K562 (cell line): Measurements from ENCODE around the gene PHKG1. TPM values are rescaled to one million over a fixed set of nuclear protein-coding genes. Genes with fewer than 3 reads are reported as not detected.
A peak's percentile ranks its signal among the peaks of the same experiment; 100 is the strongest.
"Not testable (repeated sequence)": the region's sequence is repeated elsewhere in the genome, so short reads cannot be mapped to it uniquely, and the experiment has no call there.

Experiments
- ATAC-seq: fragments of 200-7000 bp; cut with Tn5 transposase; 3 replicates; pipeline ENCODE4 v1.9.1; 2020; ENCODE audit warnings: moderate library complexity
- BruUV-seq: library from RNA; stranded (reverse); fragments of 400-500 nt; replicated peaks from 2 replicates; lab custom pipeline; 2021; lab: Mats Ljungman, UMichigan
- CTCF ChIA-PET: fragments of 300-600 bp; formaldehyde crosslinking; extraction: SDS; loops from one replicate; lab custom pipeline; 2021; ENCODE audit warnings: low intra/inter-chr PET ratio; lab: Yijun Ruan, JAX
- POLR2A ChIA-PET: fragments of 300-600, 350-650 bp; sonication (Branson Sonifier 250); formaldehyde crosslinking; extraction: SDS; loops from one replicate; lab custom pipeline; 2021; ENCODE audit warnings: antibody characterized with exemption, inconsistent platforms; lab: Yijun Ruan, JAX
- DNase-seq, 4 experiments: peaks; one replicate each; pipeline versions ENCODE4 v3.0.0 to v3.0.0-alpha.2; 2011 to 2018; ENCODE audit warnings: low spot score in 3 of 4, mixed read lengths in 3 of 4; ENCODE audit errors: extremely low read depth in 1 of 4
- FAIRE-seq: peaks from 2 replicates; lab custom pipeline; 2011; peaks lifted over from hg19 to GRCh38; lab: Jason Lieb, UNC
- H2AFZ ChIP-seq: 2 replicates; pipeline ENCODE4 v1.6.0; 2011; ENCODE audit warnings: low read depth, low read length, control low read depth, inconsistent platforms
- H3K27ac ChIP-seq: fragments of 200-600 bp; 3 replicates; pipeline ENCODE4 v1.8.0; 2011; ENCODE audit warnings: low read depth, mild to moderate bottlenecking, control low read depth, inconsistent platforms, low read length, moderate library complexity, mixed read lengths; ENCODE audit errors: extremely low read depth
- H3K27me3 ChIP-seq, 2 experiments: fragments of 300-600 bp in 1 of 2; 2 replicates in 1 of 2; 3 replicates in 1 of 2; pipeline versions ENCODE4 v1.6.0 to v1.8.0; 2011; ENCODE audit warnings: inconsistent platforms in 2 of 2, low read length in 2 of 2, mild to moderate bottlenecking in 1 of 2, mixed read lengths in 1 of 2, moderate library complexity in 1 of 2; ENCODE audit not compliant: control insufficient read depth in 2 of 2, insufficient read depth in 2 of 2
- H3K36me3 ChIP-seq: fragments of 300-600 bp; 3 replicates; pipeline ENCODE4 v1.8.0; 2011; ENCODE audit warnings: mild to moderate bottlenecking, low read length, inconsistent platforms; ENCODE audit not compliant: control insufficient read depth, insufficient read depth
- H3K4me1 ChIP-seq, 2 experiments: fragments of 200-600 bp in 1 of 2; replicated peaks in 1 of 2; 2 replicates in 1 of 2; 3 replicates in 1 of 2; pipeline versions ENCODE4 v1.5.1 to v1.8.0; 2011; ENCODE audit warnings: inconsistent platforms in 2 of 2, low read length in 2 of 2, mild to moderate bottlenecking in 1 of 2, mixed read lengths in 1 of 2, moderate library complexity in 1 of 2; ENCODE audit not compliant: control insufficient read depth in 2 of 2, insufficient read depth in 2 of 2
- H3K4me2 ChIP-seq: 2 replicates; pipeline ENCODE4 v1.6.1; 2011; ENCODE audit warnings: low read length, control low read depth, inconsistent platforms, mixed read lengths; ENCODE audit not compliant: insufficient read depth
- H3K4me3 ChIP-seq: fragments of 200-600 bp; sonication (generic), shearing (Covaris generic); 2 replicates; pipeline ENCODE4 v1.5.1; 2016; ENCODE audit warnings: control low read depth, inconsistent platforms
- H3K79me2 ChIP-seq: fragments of 200-600 bp; 3 replicates; pipeline ENCODE4 v1.8.0; 2011; ENCODE audit warnings: low read length, inconsistent platforms; ENCODE audit not compliant: control insufficient read depth, insufficient read depth
- H3K9ac ChIP-seq, 2 experiments: 2 replicates each; pipeline versions ENCODE4 v1.6.0 to v1.6.1; 2011; ENCODE audit warnings: low read depth in 2 of 2, low read length in 2 of 2, control low read depth in 1 of 2, inconsistent platforms in 1 of 2, mild to moderate bottlenecking in 1 of 2, mixed read lengths in 1 of 2; ENCODE audit not compliant: insufficient read depth in 1 of 2
- H3K9me1 ChIP-seq: one replicate; pipeline ENCODE4 v1.6.0; 2011; ENCODE audit warnings: inconsistent platforms, mild to moderate bottlenecking, low read length, moderate library complexity; ENCODE audit not compliant: control insufficient read depth, insufficient read depth
- H3K9me3 ChIP-seq: replicated peaks from 2 replicates; pipeline ENCODE4 v1.5.1; 2011; ENCODE audit warnings: low read depth, low read length, inconsistent platforms; ENCODE audit not compliant: control insufficient read depth, insufficient read depth
- H4K20me1 ChIP-seq: replicated peaks from 2 replicates; pipeline ENCODE4 v1.6.1; 2011; ENCODE audit warnings: low read length, inconsistent platforms, mixed read lengths; ENCODE audit not compliant: control insufficient read depth, insufficient read depth
- WGBS: fragments of 100-300 bp; shearing (Covaris generic); methylation state at CpG from one replicate; pipeline ENCODE4 v1.1.6; 2016; ENCODE audit warnings: low coverage, mixed read lengths; ENCODE audit not compliant: insufficient coverage; ENCODE audit errors: missing lambda C conversion rate; 5-methylcytosine and 5-hydroxymethylcytosine counted together
- in situ Hi-C: fragments of 300-500 bp; cut with MboI; formaldehyde crosslinking; loops from 4 replicates; pipeline ENCODE4 v1.15.0; 2018; ENCODE audit warnings: inconsistent platforms, mixed read lengths
- intact Hi-C: fragments of 100-400 bp; cut with micrococcal nuclease; formaldehyde crosslinking; loops from 2 replicates; pipeline ENCODE4 v1.14.2; 2022
- polyA plus RNA-seq, 8 experiments: library from polyadenylated mRNA; depleted of rRNA in 4 of 8; stranded (reverse) in 5 of 8; unstranded in 3 of 8; fragments of >200 nt; fragmentation: Nextera tagmentation in 2 of 8; fragmentation: Illumina TruSeq in 1 of 8; extraction: Ambion mirVana in 2 of 8; extraction: Trizol in 1 of 8; gene quantifications; 2 replicates each; pipeline versions ENCODE4 v1.2.1 to v1.2.3, GENCODE V29; 2011 to 2014; ENCODE audit warnings: inconsistent platforms in 1 of 8, missing spikeins in 1 of 8
- total RNA-seq, 7 experiments: library from RNA; depleted of rRNA in 6 of 7; stranded (reverse); fragments of >200 nt in 6 of 7; fragmentation: Illumina TruSeq in 2 of 7; extraction: Trizol in 2 of 7; gene quantifications; 2 replicates each; pipeline versions ENCODE4 v1.2.1 to v1.2.3, GENCODE V29; 2011 to 2021; ENCODE audit warnings: low replicate concordance in 1 of 7
- TF ChIP-seq, protein P1 (sequence below): fragments of 450-650 bp; IDR thresholded peaks from 2 replicates; pipeline ENCODE4 v1.6.1; 2016; ENCODE audit warnings: mild to moderate bottlenecking

PHKG1 gene
- total and polyA plus RNA-seq, 9 of the 15 experiments (the other 6 are each of a cell fraction or from before 2014, with no cell fraction given): 0.10 to 0.83 (median 0.46) TPM

DNA sequence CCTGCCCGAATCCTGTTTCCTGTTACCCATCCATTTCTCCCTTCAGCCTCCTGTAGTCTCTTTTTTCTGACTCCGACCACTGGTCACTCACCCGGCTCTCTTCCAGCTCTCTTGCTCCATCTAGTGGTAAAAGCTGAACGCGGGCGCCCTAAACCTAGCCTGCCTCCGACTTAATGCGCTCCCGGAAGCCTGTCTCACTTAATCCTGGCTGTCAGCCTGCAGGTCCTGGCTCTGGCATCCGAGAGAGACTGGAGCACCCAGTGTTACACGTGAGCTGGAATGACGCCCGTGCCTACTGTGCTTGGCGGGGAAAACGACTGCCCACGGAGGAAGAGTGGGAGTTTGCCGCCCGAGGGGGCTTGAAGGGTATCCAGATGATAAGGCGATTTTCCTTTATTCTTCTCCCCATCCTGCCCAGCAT is 18.4 kb downstream of the PHKG1 start (continued):
- TF ChIP-seq, protein P1, sequence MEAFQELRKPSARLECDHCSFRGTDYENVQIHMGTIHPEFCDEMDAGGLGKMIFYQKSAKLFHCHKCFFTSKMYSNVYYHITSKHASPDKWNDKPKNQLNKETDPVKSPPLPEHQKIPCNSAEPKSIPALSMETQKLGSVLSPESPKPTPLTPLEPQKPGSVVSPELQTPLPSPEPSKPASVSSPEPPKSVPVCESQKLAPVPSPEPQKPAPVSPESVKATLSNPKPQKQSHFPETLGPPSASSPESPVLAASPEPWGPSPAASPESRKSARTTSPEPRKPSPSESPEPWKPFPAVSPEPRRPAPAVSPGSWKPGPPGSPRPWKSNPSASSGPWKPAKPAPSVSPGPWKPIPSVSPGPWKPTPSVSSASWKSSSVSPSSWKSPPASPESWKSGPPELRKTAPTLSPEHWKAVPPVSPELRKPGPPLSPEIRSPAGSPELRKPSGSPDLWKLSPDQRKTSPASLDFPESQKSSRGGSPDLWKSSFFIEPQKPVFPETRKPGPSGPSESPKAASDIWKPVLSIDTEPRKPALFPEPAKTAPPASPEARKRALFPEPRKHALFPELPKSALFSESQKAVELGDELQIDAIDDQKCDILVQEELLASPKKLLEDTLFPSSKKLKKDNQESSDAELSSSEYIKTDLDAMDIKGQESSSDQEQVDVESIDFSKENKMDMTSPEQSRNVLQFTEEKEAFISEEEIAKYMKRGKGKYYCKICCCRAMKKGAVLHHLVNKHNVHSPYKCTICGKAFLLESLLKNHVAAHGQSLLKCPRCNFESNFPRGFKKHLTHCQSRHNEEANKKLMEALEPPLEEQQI: 0 out of 2 replicates have a peak, but pooled peaks have one; percentile 23

DNA sequence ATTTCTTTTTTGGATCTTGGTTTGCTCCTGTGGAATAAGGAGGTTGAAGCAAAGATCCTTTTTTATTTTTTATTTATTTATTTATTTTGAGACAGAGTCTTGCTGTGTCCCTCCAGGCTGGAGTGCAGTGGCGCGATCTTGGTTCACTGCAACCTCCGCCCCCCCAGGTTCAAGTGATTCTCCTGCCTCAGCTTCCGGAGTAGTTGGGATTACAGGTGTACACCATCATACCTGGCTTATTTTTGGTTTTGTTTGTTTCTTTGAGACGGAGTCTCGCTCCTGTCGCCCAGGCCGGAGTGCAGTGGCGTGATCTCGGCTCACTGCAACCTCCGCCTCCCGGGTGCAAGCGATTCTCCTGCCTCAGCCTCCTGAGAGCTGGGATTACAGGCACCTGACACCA is 26.4 kb downstream of the PHKG1 start:
- Histone ChIP-seq H3K79me2 (peaks cover 29% of the 10 kb centered on the region; the same call in 2 of the 3 replicates), H3K4me1 (peaks cover 20 to 21% of the 10 kb centered on the region in 2 experiments), H3K36me3 (peaks cover 59% of the 10 kb centered on the region)
- 93% methylated on average over 10 of the region's 13 CpGs for WGBS
- FAIRE-seq, H3K9me1 ChIP-seq, BruUV-seq, H3K27me3 ChIP-seq, H3K27ac ChIP-seq, H3K9me3 ChIP-seq, ATAC-seq, H3K4me3 ChIP-seq, CTCF ChIA-PET, in situ Hi-C loops, H3K9ac ChIP-seq, H4K20me1 ChIP-seq, H2AFZ ChIP-seq, H3K4me2 ChIP-seq, DNase-seq: not testable (repeated sequence)
- intact Hi-C loops: loop anchor here (5.0 kb wide), 1 partner anchor 34 kb away; no protein-coding TSS in a partner anchor
- POLR2A ChIA-PET: interaction anchor here (1.6 to 5.0 kb wide), 2 partner anchors 12 to 16 kb away, joined by 3 to 40 read pairs; partner anchors contain the start of genes CCT6A and PSPH
